NCI-H510A (cell line): ENCODE results near the gene ANKMY1.

Source experiments
- DNase-seq: peaks from one replicate; lab custom pipeline; 2025; lab: John Stamatoyannopoulos, UW

The ANKMY1 gene

GRCh38 chr2:240434728-240435456 is 122.9 kb downstream of the ANKMY1 start:
- DNase-seq, result peak; percentile 88

GRCh38 chr2:240433973-240434727 is 123.6 kb downstream of the ANKMY1 start:
- no peak for DNase-seq

- DNase-seq, result no peak
Observed at GRCh38 chr2:240432820-240433801, 124.7 kb downstream of the ANKMY1 start.

GRCh38 chr2:240432430-240432819 is 125.4 kb downstream of the ANKMY1 start:
- no peak for DNase-seq

GRCh38 chr2:240431661-240432424 is 125.9 kb downstream of the ANKMY1 start:
- no peak for DNase-seq

DNA sequence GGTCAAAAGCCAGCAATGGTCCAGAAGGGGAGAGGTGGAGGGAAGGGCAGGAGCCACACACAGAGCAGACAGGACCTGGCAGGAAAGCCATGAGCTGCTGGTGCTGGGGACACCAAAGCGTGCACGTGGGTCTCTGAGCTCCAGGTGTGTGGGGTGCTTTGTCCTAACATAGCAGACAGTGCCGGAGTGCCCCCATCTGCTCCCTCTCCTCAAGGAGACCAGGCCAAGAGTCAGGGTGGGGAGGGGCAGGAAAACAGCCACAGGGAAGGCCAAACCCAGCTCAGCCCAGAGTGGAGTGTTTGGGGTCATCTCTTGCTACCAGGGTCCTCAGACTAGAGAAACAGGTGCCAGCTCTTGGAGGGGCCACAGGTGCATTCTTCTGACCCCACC is 126.5 kb downstream of the ANKMY1 start:
- DNase-seq, result no peak

- DNase-seq, result no peak
Observed at GRCh38 chr2:240430595-240430994, 127.2 kb downstream of the ANKMY1 start.

GRCh38 chr2:240429872-240430491 is 127.8 kb downstream of the ANKMY1 start:
- no peak for DNase-seq
